PC-3 (cell line): ENCODE results near the gene ADPRHL1. TPM values are rescaled to one million over a fixed set of nuclear protein-coding genes. Genes with fewer than 3 reads are reported as not detected.
"Not testable (repeated sequence)": the region's sequence is repeated elsewhere in the genome, so short reads cannot be mapped to it uniquely, and the experiment has no call there.

Experiments
- ATAC-seq: fragments of 200-7000 bp; cut with Tn5 transposase; 2 replicates; pipeline ENCODE4 v1.9.1; 2020; ENCODE audit warnings: mild to moderate bottlenecking, moderate library complexity
- BruUV-seq: library from RNA; stranded (reverse); fragments of 400-500 nt; replicated peaks from 2 replicates; lab custom pipeline; 2021; lab: Mats Ljungman, UMichigan
- CTCF ChIA-PET: fragments of 300-600 bp; sonication (Branson Sonifier 250); formaldehyde crosslinking; loops from one replicate; lab custom pipeline; 2022; ENCODE audit warnings: antibody characterized with exemption; lab: Charles Lee
- POLR2A ChIA-PET: fragments of 300-600 bp; sonication (Branson Sonifier 250); formaldehyde crosslinking; loops from one replicate; lab custom pipeline; 2022; ENCODE audit warnings: antibody characterized with exemption; ENCODE audit not compliant: unreplicated experiment; lab: Charles Lee
- DNase-seq: peaks from one replicate; pipeline ENCODE4 v3.0.0-alpha.2; 2015
- H2AFZ ChIP-seq: fragments of 300-600 bp; sonication (generic); 2 replicates; pipeline ENCODE4 v1.6.0; 2016; ENCODE audit warnings: antibody characterized with exemption, low read length
- H3F3A ChIP-seq: fragments of 300-600 bp; sonication (generic); one replicate; pipeline ENCODE4 v1.6.0; 2017; ENCODE audit warnings: antibody characterized with exemption, low read length, control low read depth, mild to moderate bottlenecking; ENCODE audit not compliant: unreplicated experiment
- H3K27ac ChIP-seq: fragments of 300-600 bp; sonication (generic); 2 replicates; pipeline ENCODE4 v1.5.1; 2016; ENCODE audit warnings: mild to moderate bottlenecking, low read length
- H3K27me3 ChIP-seq: fragments of 300-600 bp; sonication (generic); 2 replicates; pipeline ENCODE4 v1.6.1; 2016; ENCODE audit warnings: low read length, mixed read lengths
- H3K36me3 ChIP-seq: fragments of 300-600 bp; sonication (generic); 2 replicates; pipeline ENCODE4 v1.6.1; 2016; ENCODE audit warnings: low read depth, mixed run types, low read length, mixed read lengths
- H3K4me1 ChIP-seq: fragments of 300-600 bp; sonication (generic); 2 replicates; pipeline ENCODE4 v1.5.1; 2016; ENCODE audit warnings: low read length; ENCODE audit not compliant: insufficient read depth
- H3K4me2 ChIP-seq: fragments of 300-600 bp; sonication (generic); 2 replicates; pipeline ENCODE4 v1.6.0; 2016; ENCODE audit warnings: low read length
- H3K4me3 ChIP-seq: fragments of 300-600 bp; sonication (generic); 2 replicates; pipeline ENCODE4 v1.5.1; 2016; ENCODE audit warnings: mild to moderate bottlenecking, low read length, mixed read lengths
- H3K79me2 ChIP-seq: fragments of 300-600 bp; sonication (generic); 2 replicates; pipeline ENCODE4 v1.6.1; 2017; ENCODE audit warnings: low read length, mixed read lengths
- H3K9ac ChIP-seq: fragments of 300-600 bp; sonication (generic); 2 replicates; pipeline ENCODE4 v1.6.0; 2016; ENCODE audit warnings: mild to moderate bottlenecking, low read length
- H3K9me2 ChIP-seq: fragments of 300-600 bp; sonication (generic); replicated peaks from 2 replicates; pipeline ENCODE4 v1.6.1; 2016; ENCODE audit warnings: mixed run types, low read length, mixed read lengths
- H3K9me3 ChIP-seq: fragments of 300-600 bp; sonication (generic); 2 replicates; pipeline ENCODE4 v1.6.1; 2016; ENCODE audit warnings: low read length, mixed read lengths
- H4K20me1 ChIP-seq: fragments of 300-600 bp; sonication (generic); 2 replicates; pipeline ENCODE4 v1.6.1; 2016; ENCODE audit warnings: low read length, mixed read lengths
- EZH2 ChIP-seq: fragments of 300-600 bp; sonication (generic); IDR thresholded peaks from one replicate; pipeline ENCODE4 v1.6.1; 2017; ENCODE audit warnings: antibody characterized with exemption, mild to moderate bottlenecking, low read length; ENCODE audit not compliant: unreplicated experiment
- EZH2phosphoT487 ChIP-seq: fragments of 300-600 bp; sonication (generic); IDR thresholded peaks from 2 replicates; pipeline ENCODE4 v1.6.1; 2018; ENCODE audit warnings: mild to moderate bottlenecking, antibody characterized with exemption, low read length, borderline replicate concordance
- intact Hi-C: fragments of 100-400 bp; cut with micrococcal nuclease; formaldehyde crosslinking; loops from 2 replicates; pipeline ENCODE4 v1.9.0; 2023
- total RNA-seq: library from RNA; depleted of rRNA; stranded (reverse); fragments of >200 nt; gene quantifications from 2 replicates; pipeline ENCODE4 v1.2.3, GENCODE V29; 2014
- TF ChIP-seq, protein P1 (sequence below): fragments of 300-600 bp; sonication (generic); conservative IDR thresholded peaks from 2 replicates; pipeline ENCODE4 v1.5.1; 2017; ENCODE audit warnings: antibody characterized with exemption, low read depth, mild to moderate bottlenecking, low read length

ADPRHL1 gene
- total RNA-seq, 1 experiment from 2014 or later: 10.3 TPM

DNA sequence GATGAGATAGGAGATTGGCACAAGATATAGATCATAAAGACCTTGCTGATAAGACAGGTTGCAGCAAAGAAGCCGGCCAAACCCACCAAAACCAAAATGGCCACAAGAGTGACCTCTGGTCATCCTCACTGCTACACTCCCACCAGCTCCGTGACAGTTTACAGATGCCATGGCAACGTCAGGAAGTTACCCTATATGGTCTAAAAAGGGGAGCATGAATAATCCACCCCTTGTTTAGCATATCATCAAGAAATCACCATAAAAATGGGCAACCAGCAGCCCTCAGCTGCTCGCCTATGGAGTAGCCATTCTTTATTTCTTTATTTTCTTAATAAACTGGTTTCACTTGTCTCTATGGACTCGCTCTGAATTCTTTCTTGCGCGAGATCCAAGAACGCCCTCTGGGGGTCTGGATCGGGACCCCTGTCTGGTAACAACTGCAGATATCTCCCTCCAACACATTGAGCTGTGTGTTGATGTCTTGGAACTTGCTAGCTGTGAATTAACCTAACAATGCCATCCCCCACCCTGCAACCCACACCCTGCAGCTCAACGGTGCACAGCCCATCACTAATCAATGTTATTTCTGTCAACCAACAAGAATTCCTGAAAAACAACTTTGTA lies 62.3 kb downstream of the ADPRHL1 start:
- intact Hi-C loops: no loop called here
- H2AFZ ChIP-seq: no peak overlapping the region
- no peaks in the 10 kb centered on the region for H4K20me1 ChIP-seq
- no peaks in the 10 kb centered on the region for H3F3A ChIP-seq
- ChIA-PET POLR2A (no interaction called here), CTCF (no interaction called here)
- H3K9ac ChIP-seq: no peak overlapping the region
- ATAC-seq (no peak), DNase-seq (no peak)
- H3K27me3 ChIP-seq: no peaks in the 10 kb centered on the region
- no peaks in the 10 kb centered on the region for H3K79me2 ChIP-seq
- H3K4me2 ChIP-seq: no peak overlapping the region
- no peaks in the 10 kb centered on the region for H3K36me3 ChIP-seq
- no peaks in the 10 kb centered on the region for H3K9me3 ChIP-seq
- BruUV-seq: no TSS peak
- H3K4me1 ChIP-seq: peaks cover 10% of the 10 kb centered on the region
- no peak overlapping the region for H3K27ac ChIP-seq
- no peak overlapping the region for H3K4me3 ChIP-seq
- TF ChIP-seq, protein P1, sequence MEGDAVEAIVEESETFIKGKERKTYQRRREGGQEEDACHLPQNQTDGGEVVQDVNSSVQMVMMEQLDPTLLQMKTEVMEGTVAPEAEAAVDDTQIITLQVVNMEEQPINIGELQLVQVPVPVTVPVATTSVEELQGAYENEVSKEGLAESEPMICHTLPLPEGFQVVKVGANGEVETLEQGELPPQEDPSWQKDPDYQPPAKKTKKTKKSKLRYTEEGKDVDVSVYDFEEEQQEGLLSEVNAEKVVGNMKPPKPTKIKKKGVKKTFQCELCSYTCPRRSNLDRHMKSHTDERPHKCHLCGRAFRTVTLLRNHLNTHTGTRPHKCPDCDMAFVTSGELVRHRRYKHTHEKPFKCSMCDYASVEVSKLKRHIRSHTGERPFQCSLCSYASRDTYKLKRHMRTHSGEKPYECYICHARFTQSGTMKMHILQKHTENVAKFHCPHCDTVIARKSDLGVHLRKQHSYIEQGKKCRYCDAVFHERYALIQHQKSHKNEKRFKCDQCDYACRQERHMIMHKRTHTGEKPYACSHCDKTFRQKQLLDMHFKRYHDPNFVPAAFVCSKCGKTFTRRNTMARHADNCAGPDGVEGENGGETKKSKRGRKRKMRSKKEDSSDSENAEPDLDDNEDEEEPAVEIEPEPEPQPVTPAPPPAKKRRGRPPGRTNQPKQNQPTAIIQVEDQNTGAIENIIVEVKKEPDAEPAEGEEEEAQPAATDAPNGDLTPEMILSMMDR: no peak
- no peak for TF ChIP-seq EZH2
- TF ChIP-seq EZH2phosphoT487: no peak
- H3K9me2 ChIP-seq: no peaks in the 10 kb centered on the region

DNA sequence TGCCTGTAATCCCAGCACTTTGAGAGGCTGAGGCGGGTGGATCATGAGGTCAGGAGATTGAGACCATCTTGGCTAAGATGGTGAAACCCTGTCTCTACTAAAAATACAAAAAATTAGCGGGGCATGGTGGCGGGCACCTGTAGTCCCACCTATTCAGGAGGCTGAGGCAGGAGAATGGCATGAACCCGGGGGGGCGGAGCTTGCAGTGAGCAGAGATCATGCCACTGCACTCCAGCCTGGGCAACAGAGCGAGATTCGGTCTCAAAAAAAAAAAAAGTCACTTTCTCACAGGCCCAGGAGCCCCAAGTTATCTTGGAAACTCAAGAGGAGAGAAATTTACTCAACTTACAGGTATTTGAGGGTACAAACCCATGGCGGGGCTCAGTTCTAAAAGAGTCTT lies 63.7 kb downstream of the ADPRHL1 start:
- CTCF ChIA-PET, POLR2A ChIA-PET: not testable (repeated sequence)

DNA sequence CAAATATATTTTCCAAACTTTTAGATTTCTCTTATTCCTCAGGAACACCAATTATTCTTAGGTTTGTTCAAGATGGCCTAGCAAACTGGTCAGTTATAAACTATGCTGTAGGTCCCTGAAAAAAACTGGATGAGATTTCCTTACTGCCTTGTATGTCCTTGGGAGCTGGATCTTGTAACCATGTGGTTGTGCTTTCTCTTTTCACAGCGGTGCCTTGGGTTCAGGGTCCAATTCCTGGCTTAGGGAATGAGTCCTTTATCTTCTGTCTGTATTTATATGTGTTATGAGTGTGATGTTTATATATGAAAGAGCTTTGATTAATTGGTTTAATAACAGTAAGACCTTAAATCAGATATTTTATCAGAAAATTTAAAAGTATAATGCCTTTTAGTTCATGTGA lies 65.9 kb downstream of the ADPRHL1 start:
- no peaks in the 10 kb centered on the region for H3K79me2 ChIP-seq
- H3K9ac ChIP-seq: no peak overlapping the region
- no peaks in the 10 kb centered on the region for H3K27me3 ChIP-seq
- no peaks in the 10 kb centered on the region for H3F3A ChIP-seq
- no peaks in the 10 kb centered on the region for H3K9me3 ChIP-seq
- no peaks in the 10 kb centered on the region for H4K20me1 ChIP-seq
- CTCF ChIA-PET: no interaction called here
- intact Hi-C loops: no loop called here
- H2AFZ ChIP-seq: no peak overlapping the region
- H3K36me3 ChIP-seq: no peaks in the 10 kb centered on the region
- POLR2A ChIA-PET: no interaction called here
- TF ChIP-seq, protein P1: no peak
- TF ChIP-seq EZH2phosphoT487: no peak
- no peak for TF ChIP-seq EZH2
- no peak overlapping the region for H3K4me2 ChIP-seq
- ATAC-seq (no peak), DNase-seq (no peak)
- no peaks in the 10 kb centered on the region for H3K4me1 ChIP-seq
- H3K4me3 ChIP-seq: no peak overlapping the region
- no peaks in the 10 kb centered on the region for H3K9me2 ChIP-seq
- BruUV-seq: no TSS peak
- H3K27ac ChIP-seq: no peak overlapping the region

More for the DNA sequence above, 63.7 kb downstream of the ADPRHL1 start:
- H3K9ac ChIP-seq, BruUV-seq, ATAC-seq, H3K4me3 ChIP-seq, H3K27ac ChIP-seq, H3K36me3 ChIP-seq, DNase-seq, intact Hi-C loops, H3K9me3 ChIP-seq, H4K20me1 ChIP-seq, H3F3A ChIP-seq, H3K4me2 ChIP-seq, H3K9me2 ChIP-seq, H3K79me2 ChIP-seq, H2AFZ ChIP-seq, H3K27me3 ChIP-seq, H3K4me1 ChIP-seq: not testable (repeated sequence)
